ENCODE data around the gene TLCD3B. TPM values are rescaled to one million over a fixed set of nuclear protein-coding genes. Genes with fewer than 3 reads are reported as not detected.

TLCD3B gene
- total and polyA plus RNA-seq, 9 of the 15 experiments (the other 6 are each of a cell fraction or from before 2014, with no cell fraction given): 0.10 to 0.52 (median 0.23) TPM; not detected in 4

GRCh38 chr16:29995911-29996765 is 34.9 kb downstream of the TLCD3B start, which contains the start of gene INO80E (continued):
- no peak for TF ChIP-seq KLF13 (tag; IDR thresholded peaks at IDR 0.05; ENCODE audit: borderline replicate concordance, low read depth)
- no peak for TF ChIP-seq CHD4 (IDR thresholded peaks at IDR 0.05; ENCODE audit: insufficient read depth, insufficient replicate concordance, low read depth, low read length, poor library complexity, severe bottlenecking)
- TF ChIP-seq BDP1 (IDR thresholded peaks at IDR 0.05; ENCODE audit: insufficient read depth, insufficient read length): no peak
- TF ChIP-seq ZNF584 (CRISPR knock-in tag; IDR thresholded peaks at IDR 0.05; ENCODE audit: low read depth): 0 out of 2 replicates have a peak, but pooled peaks have one; percentile 53
- no peak for TF ChIP-seq ZNF431 (CRISPR knock-in tag; IDR thresholded peaks at IDR 0.05)
- no peak for TF ChIP-seq ZNF280B (CRISPR knock-in tag; IDR thresholded peaks at IDR 0.05)
- no peak for TF ChIP-seq IRF1 (CRISPR knock-in tag; IDR thresholded peaks at IDR 0.05; ENCODE audit: borderline replicate concordance)
- no peak for TF ChIP-seq FOXA1 (IDR thresholded peaks at IDR 0.05; ENCODE audit: borderline replicate concordance)
- no peak for TF ChIP-seq THRAP3 (IDR thresholded peaks at IDR 0.05; ENCODE audit: borderline replicate concordance)
- TF ChIP-seq NEUROD1 (IDR thresholded peaks at IDR 0.05; ENCODE audit: borderline replicate concordance, low read depth, low read length, partially characterized antibody): no peak
- 0 out of 2 replicates have a peak, but pooled peaks have one; percentile 26 for TF ChIP-seq RNF2 (IDR thresholded peaks at IDR 0.05)
- TF ChIP-seq THAP7 (CRISPR knock-in tag; IDR thresholded peaks at IDR 0.05): no peak
- no peak for TF ChIP-seq DLX4 (CRISPR knock-in tag; IDR thresholded peaks at IDR 0.05)
- no peak for TF ChIP-seq PHB2 (IDR thresholded peaks at IDR 0.05; ENCODE audit: low read depth)
- no peak for TF ChIP-seq E2F3 (CRISPR knock-in tag; IDR thresholded peaks at IDR 0.05)
- TF ChIP-seq ZFX (CRISPR knock-in tag; IDR thresholded peaks at IDR 0.05): peak; percentile 69
- TF ChIP-seq HOMEZ (CRISPR knock-in tag; IDR thresholded peaks at IDR 0.05): no peak
- TF ChIP-seq BRF1 (IDR thresholded peaks at IDR 0.05; ENCODE audit: borderline replicate concordance, extremely low read depth, insufficient read length): no peak
- peak; percentile 86 for TF ChIP-seq PHF8 (IDR thresholded peaks at IDR 0.05; ENCODE audit: borderline replicate concordance, low read length)

Measured in K562 (cell line).